Neutrophil (primary cell): ENCODE results near the gene PTGIR.

Experiments used
- H3K27ac ChIP-seq: fragments of 200-600 bp; sonication (generic); 2 replicates; pipeline ENCODE4 v1.5.1; 2016; ENCODE audit warnings: mild to moderate bottlenecking, moderate library complexity
- H3K27me3 ChIP-seq: fragments of 200-600 bp; sonication (generic); 2 replicates; pipeline ENCODE4 v1.6.0; 2016; ENCODE audit warnings: mild to moderate bottlenecking
- H3K36me3 ChIP-seq: fragments of 200-600 bp; sonication (generic); 2 replicates; pipeline ENCODE4 v1.5.1; 2017
- H3K4me1 ChIP-seq, 2 experiments: fragments of 200-600 bp in 1 of 2; sonication (generic) in 1 of 2; 1 replicate in 1 of 2; 2 replicates in 1 of 2; pipeline versions ENCODE4 v1.5.1 to v1.6.1; 2013 to 2016; ENCODE audit warnings: low read depth in 1 of 2, low read length in 1 of 2, mild to moderate bottlenecking in 1 of 2, moderate library complexity in 1 of 2; ENCODE audit not compliant: control insufficient read depth in 1 of 2, insufficient read depth in 1 of 2
- H3K4me3 ChIP-seq, 2 experiments: fragments of 200-600 bp in 1 of 2; sonication (generic) in 1 of 2; 1 replicate in 1 of 2; 2 replicates in 1 of 2; pipeline ENCODE4 v1.5.1; 2013 to 2016; ENCODE audit warnings: low read depth in 1 of 2, low read length in 1 of 2, mild to moderate bottlenecking in 1 of 2, moderate library complexity in 1 of 2
- H3K9me3 ChIP-seq: fragments of 200-600 bp; sonication (generic); 2 replicates; pipeline ENCODE4 v1.5.1; 2016
- TF ChIP-seq, protein P1 (sequence below): fragments of 200-600 bp; sonication (generic); IDR thresholded peaks from 2 replicates; pipeline ENCODE4 v1.5.1; 2016; ENCODE audit warnings: antibody characterized with exemption

PTGIR gene

DNA sequence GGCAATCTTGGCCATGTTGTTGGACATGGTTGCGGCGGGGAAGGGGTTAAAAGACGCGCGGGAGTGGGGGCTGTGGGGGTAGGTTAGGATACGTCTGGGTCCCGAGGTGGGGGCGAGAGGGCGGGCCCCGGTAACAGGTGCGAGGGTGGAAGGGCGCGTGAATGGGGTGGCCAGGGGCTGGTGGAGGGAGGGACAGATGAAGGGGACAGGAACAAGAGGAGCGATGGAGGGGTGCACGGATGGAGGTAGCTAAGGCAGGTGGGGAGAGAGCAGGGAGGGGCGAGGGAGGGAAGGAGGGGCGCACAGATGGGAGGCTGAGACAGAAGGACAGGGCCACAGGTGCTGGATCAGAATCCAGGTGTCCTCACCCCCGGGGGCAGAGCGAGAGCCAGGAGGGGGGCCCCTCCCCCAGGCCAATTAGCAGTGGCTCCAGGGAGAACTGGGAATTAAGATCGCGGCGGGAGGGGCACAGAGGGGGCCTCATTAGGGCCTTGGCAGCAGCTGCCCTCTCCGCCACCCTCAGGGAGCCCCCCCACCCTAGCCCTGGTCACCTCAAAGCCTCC lies 9.8 kb upstream of the PTGIR start:
- Histone ChIP-seq H3K27ac (no peak overlapping the region), H3K4me1 (peaks cover 25 to 31% of the 10 kb centered on the region in 2 experiments), H3K36me3 (no peaks in the 10 kb centered on the region), H3K9me3 (no peaks in the 10 kb centered on the region), H3K4me3 (no peak overlapping the region), H3K27me3 (peaks cover 93% of the 10 kb centered on the region)
- TF ChIP-seq, protein P1, sequence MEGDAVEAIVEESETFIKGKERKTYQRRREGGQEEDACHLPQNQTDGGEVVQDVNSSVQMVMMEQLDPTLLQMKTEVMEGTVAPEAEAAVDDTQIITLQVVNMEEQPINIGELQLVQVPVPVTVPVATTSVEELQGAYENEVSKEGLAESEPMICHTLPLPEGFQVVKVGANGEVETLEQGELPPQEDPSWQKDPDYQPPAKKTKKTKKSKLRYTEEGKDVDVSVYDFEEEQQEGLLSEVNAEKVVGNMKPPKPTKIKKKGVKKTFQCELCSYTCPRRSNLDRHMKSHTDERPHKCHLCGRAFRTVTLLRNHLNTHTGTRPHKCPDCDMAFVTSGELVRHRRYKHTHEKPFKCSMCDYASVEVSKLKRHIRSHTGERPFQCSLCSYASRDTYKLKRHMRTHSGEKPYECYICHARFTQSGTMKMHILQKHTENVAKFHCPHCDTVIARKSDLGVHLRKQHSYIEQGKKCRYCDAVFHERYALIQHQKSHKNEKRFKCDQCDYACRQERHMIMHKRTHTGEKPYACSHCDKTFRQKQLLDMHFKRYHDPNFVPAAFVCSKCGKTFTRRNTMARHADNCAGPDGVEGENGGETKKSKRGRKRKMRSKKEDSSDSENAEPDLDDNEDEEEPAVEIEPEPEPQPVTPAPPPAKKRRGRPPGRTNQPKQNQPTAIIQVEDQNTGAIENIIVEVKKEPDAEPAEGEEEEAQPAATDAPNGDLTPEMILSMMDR: no peak

DNA sequence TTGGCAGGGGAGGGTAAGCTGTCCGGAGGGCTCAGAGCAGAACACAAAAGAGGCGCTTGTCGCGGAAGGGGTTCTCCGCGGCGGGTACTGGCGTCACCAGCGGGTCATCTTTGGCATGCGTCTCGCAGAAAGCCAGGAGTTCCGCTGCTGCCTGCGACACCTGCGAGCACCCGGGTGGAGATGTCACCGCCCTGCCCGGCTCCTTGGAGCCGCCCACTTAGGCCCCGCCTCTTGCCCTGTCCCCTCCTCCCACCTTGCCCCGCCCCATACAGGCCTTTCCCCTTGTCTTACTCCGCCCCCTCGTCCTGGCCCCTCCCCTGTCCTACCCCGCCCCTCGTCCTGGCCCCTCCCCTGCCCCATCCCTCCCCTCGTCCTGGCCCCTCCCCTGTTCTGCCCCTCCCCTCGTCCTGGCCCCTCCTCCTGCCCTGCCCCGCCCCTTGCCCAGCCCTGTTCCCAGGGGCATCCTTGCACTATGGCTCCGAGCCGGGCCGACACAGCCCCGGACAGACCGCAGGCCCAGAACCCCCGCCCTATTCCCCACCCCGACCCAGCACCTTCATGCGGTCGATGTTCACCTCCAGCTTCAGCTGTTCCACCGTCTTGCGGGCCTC lies 9.3 kb upstream of the PTGIR start:
- Histone ChIP-seq H3K36me3 (no peaks in the 10 kb centered on the region), H3K9me3 (no peaks in the 10 kb centered on the region), H3K27ac (no peak overlapping the region), H3K4me3 (peak overlapping the region; percentile 21 to 34), H3K4me1 (peaks cover 19 to 26% of the 10 kb centered on the region in 2 experiments), H3K27me3 (peaks cover 87% of the 10 kb centered on the region)
- TF ChIP-seq, protein P1: no peak

- Histone ChIP-seq H3K27me3 (peaks cover 77% of the 10 kb centered on the region), H3K27ac (no peak overlapping the region), H3K4me3 (peak overlapping the region in 1 of 2 experiments; percentile 21)
Measured at GRCh38 chr19:46633130-46633529, 8.2 kb upstream of the PTGIR start.

DNA sequence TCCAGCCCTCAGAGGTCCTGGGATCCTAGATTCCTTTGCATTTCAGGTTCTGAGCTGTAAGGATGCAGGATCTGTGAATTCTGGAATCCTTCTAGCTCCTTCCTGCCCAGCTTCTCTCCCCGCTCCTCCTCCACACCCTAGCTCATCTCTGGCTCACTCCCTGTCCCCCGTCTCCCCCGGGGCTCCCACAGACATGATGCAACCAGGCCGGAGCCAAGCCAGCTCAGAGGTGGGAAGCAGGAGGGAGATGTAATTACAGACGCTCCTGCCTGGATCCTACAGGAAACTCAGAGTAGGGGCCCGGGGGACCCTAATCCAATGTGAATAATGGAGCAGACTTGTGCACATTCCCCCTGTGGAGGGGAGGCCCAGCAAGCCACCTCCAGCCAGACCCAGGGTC lies 6.6 kb upstream of the PTGIR start:
- Histone ChIP-seq H3K27me3 (peaks cover 62% of the 10 kb centered on the region), H3K4me3 (no peak overlapping the region), H3K27ac (no peak overlapping the region), H3K36me3 (no peaks in the 10 kb centered on the region), H3K4me1 (peaks cover 9 to 15% of the 10 kb centered on the region in 2 experiments), H3K9me3 (no peaks in the 10 kb centered on the region)
- TF ChIP-seq, protein P1: no peak

More at GRCh38 chr19:46633130-46633529, 8.2 kb upstream of the PTGIR start:
- TF ChIP-seq, protein P1: no peak
- Histone ChIP-seq H3K36me3 (no peaks in the 10 kb centered on the region), H3K4me1 (peaks cover 9 to 15% of the 10 kb centered on the region in 2 experiments), H3K9me3 (no peaks in the 10 kb centered on the region)

- Histone ChIP-seq H3K36me3 (no peaks in the 10 kb centered on the region), H3K27me3 (peaks cover 62% of the 10 kb centered on the region), H3K27ac (no peak overlapping the region), H3K4me3 (no peak overlapping the region), H3K4me1 (peaks cover 9 to 15% of the 10 kb centered on the region in 2 experiments), H3K9me3 (no peaks in the 10 kb centered on the region)
- TF ChIP-seq, protein P1: no peak
Measured at GRCh38 chr19:46630586-46631205, 5.8 kb upstream of the PTGIR start.
